Tibial nerve (tissue), 4 donors: Measurements from ENCODE around the gene NOP16.

Experiments
- CTCF ChIP-seq, 5 experiments: fragments of 200-600 bp in 3 of 5; fragments of 450-650 bp in 2 of 5; sonication (generic) in 3 of 5; IDR thresholded peaks; one replicate each; pipeline ENCODE4 v1.5.1; 2016 to 2019; ENCODE audit warnings: antibody characterized with exemption in 5 of 5, mild to moderate bottlenecking in 3 of 5, moderate library complexity in 2 of 5
- EP300 ChIP-seq, 2 donors: sonication (generic); formaldehyde crosslinking; IDR thresholded peaks; one replicate each; pipeline ENCODE4 v1.6.1; 2017; ENCODE audit warnings: antibody characterized with exemption in 2 of 2, mild to moderate bottlenecking in 1 of 2

GRCh38 chr5:176384991-176385390 lies 3.4 kb downstream of the NOP16 start:
- TF ChIP-seq CTCF (IDR thresholded peaks at IDR 0.05) (no peak), EP300 (IDR thresholded peaks at IDR 0.05) (no peak)
